GM12878 (cell line): ENCODE data around the gene CILP.
"Not testable (repeated sequence)": the region's sequence is repeated elsewhere in the genome, so short reads cannot be mapped to it uniquely, and the experiment has no call there.

ENCODE experiments used
- EP300 ChIP-seq, 2 experiments: fragments of 150-350 bp in 1 of 2; IDR thresholded peaks; 2 replicates each; pipeline ENCODE4 v1.6.1; 2011 to 2012; ENCODE audit warnings: low read depth in 2 of 2, low read length in 2 of 2, borderline replicate concordance in 1 of 2, improper control_type of control experiment in 1 of 2, inconsistent platforms in 1 of 2; ENCODE audit not compliant: control insufficient read depth in 1 of 2
- GABPA ChIP-seq: IDR thresholded peaks from 2 replicates; pipeline ENCODE4 v1.6.1; 2014; ENCODE audit warnings: antibody characterized with exemption, low read depth, mild to moderate bottlenecking, inconsistent platforms
- MYC ChIP-seq: IDR thresholded peaks from 2 replicates; pipeline ENCODE4 v1.6.1; 2011; ENCODE audit warnings: mild to moderate bottlenecking, low read length, moderate library complexity, inconsistent platforms; ENCODE audit not compliant: insufficient read depth, insufficient replicate concordance, insufficient read length, severe bottlenecking
- NR2C2 ChIP-seq: IDR thresholded peaks from 2 replicates; pipeline ENCODE4 v1.6.1; 2011; ENCODE audit warnings: borderline replicate concordance, low read depth; ENCODE audit not compliant: control insufficient read depth, insufficient read length
- NR2F1 ChIP-seq: fragments of 450-650 bp; conservative IDR thresholded peaks from 2 replicates; pipeline ENCODE4 v1.6.1; 2017; ENCODE audit warnings: mild to moderate bottlenecking
- POLR2A ChIP-seq: IDR thresholded peaks from 2 replicates; pipeline ENCODE4 v1.6.1; 2011; ENCODE audit warnings: low read depth, mild to moderate bottlenecking, low read length
- RAD21 ChIP-seq: IDR thresholded peaks from 2 replicates; pipeline ENCODE4 v1.6.1; 2011; ENCODE audit warnings: mild to moderate bottlenecking, low read depth, low read length, moderate library complexity; ENCODE audit not compliant: insufficient read depth
- TAF1 ChIP-seq: IDR thresholded peaks from 2 replicates; pipeline ENCODE4 v1.6.1; 2011; ENCODE audit warnings: mild to moderate bottlenecking, low read depth, low read length, borderline replicate concordance
- WRNIP1 ChIP-seq: IDR thresholded peaks from 2 replicates; pipeline ENCODE4 v1.6.1; 2011; ENCODE audit warnings: low read depth, low read length, improper control_type of control experiment, borderline replicate concordance
- ZZZ3 ChIP-seq: IDR thresholded peaks from 2 replicates; pipeline ENCODE4 v1.6.1; 2011; ENCODE audit warnings: low read depth; ENCODE audit not compliant: control insufficient read depth, insufficient read length
- TF ChIP-seq, protein P1 (sequence below), 3 experiments: IDR thresholded peaks in 2 of 3; conservative IDR thresholded peaks in 1 of 3; 2 replicates each; pipeline ENCODE4 v1.5.1; 2011; ENCODE audit warnings: low read depth in 3 of 3, low read length in 3 of 3, mild to moderate bottlenecking in 3 of 3, control low read depth in 2 of 3, moderate library complexity in 2 of 3, inconsistent platforms in 1 of 3, mixed read lengths in 1 of 3; ENCODE audit not compliant: control insufficient read depth in 2 of 3, insufficient read depth in 1 of 3; ENCODE audit errors: extremely low read depth in 1 of 3
- TF ChIP-seq, protein P2 (sequence below): fragments of 150-350 bp; IDR thresholded peaks from 2 replicates; pipeline ENCODE4 v1.6.1; 2016; ENCODE audit warnings: low read depth, low read length
- TF ChIP-seq, protein P3 (sequence below): IDR thresholded peaks from 2 replicates; pipeline ENCODE4 v1.6.1; 2011; ENCODE audit warnings: borderline replicate concordance, low read depth, mild to moderate bottlenecking, moderate library complexity, low read length; ENCODE audit not compliant: insufficient read depth, poor library complexity, severe bottlenecking

DNA sequence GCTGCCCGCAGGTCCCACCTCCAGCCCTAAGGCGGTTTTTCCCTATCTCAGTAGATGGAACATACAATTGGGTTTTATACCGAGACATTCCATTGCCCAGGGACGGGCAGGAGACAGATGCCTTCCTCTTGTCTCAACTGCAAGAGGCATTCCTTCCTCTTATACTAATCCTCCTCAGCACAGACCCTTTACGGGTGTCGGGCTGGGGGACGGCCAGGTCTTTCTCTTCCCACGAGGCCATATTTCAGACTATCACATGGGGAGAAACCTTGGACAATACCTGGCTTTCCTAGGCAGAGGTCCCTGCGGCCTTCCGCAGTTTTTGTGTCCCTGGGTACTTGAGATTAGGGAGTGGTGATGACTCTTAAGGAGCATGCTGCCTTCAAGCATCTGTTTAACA lies 15.6 kb upstream of the CILP start:
- TF ChIP-seq, protein P1, sequence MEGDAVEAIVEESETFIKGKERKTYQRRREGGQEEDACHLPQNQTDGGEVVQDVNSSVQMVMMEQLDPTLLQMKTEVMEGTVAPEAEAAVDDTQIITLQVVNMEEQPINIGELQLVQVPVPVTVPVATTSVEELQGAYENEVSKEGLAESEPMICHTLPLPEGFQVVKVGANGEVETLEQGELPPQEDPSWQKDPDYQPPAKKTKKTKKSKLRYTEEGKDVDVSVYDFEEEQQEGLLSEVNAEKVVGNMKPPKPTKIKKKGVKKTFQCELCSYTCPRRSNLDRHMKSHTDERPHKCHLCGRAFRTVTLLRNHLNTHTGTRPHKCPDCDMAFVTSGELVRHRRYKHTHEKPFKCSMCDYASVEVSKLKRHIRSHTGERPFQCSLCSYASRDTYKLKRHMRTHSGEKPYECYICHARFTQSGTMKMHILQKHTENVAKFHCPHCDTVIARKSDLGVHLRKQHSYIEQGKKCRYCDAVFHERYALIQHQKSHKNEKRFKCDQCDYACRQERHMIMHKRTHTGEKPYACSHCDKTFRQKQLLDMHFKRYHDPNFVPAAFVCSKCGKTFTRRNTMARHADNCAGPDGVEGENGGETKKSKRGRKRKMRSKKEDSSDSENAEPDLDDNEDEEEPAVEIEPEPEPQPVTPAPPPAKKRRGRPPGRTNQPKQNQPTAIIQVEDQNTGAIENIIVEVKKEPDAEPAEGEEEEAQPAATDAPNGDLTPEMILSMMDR (IDR thresholded peaks at IDR 0.05 in 2 of 3, conservative IDR thresholded peaks at IDR 0.05 in 1 of 3; ENCODE audit: control insufficient read depth in 2 of 3, extremely low read depth in 1 of 3, insufficient read depth in 1 of 3, low read depth in 3 of 3, low read length in 3 of 3): not testable (repeated sequence)
- TF ChIP-seq RAD21; GABPA; NR2F1; WRNIP1; ZZZ3; EP300 (IDR thresholded peaks at IDR 0.05; ENCODE audit: borderline replicate concordance in 1 of 2, control insufficient read depth in 1 of 2, low read depth in 2 of 2, low read length in 2 of 2); TAF1; MYC; NR2C2; POLR2A: not testable (repeated sequence)
- TF ChIP-seq, protein P2, sequence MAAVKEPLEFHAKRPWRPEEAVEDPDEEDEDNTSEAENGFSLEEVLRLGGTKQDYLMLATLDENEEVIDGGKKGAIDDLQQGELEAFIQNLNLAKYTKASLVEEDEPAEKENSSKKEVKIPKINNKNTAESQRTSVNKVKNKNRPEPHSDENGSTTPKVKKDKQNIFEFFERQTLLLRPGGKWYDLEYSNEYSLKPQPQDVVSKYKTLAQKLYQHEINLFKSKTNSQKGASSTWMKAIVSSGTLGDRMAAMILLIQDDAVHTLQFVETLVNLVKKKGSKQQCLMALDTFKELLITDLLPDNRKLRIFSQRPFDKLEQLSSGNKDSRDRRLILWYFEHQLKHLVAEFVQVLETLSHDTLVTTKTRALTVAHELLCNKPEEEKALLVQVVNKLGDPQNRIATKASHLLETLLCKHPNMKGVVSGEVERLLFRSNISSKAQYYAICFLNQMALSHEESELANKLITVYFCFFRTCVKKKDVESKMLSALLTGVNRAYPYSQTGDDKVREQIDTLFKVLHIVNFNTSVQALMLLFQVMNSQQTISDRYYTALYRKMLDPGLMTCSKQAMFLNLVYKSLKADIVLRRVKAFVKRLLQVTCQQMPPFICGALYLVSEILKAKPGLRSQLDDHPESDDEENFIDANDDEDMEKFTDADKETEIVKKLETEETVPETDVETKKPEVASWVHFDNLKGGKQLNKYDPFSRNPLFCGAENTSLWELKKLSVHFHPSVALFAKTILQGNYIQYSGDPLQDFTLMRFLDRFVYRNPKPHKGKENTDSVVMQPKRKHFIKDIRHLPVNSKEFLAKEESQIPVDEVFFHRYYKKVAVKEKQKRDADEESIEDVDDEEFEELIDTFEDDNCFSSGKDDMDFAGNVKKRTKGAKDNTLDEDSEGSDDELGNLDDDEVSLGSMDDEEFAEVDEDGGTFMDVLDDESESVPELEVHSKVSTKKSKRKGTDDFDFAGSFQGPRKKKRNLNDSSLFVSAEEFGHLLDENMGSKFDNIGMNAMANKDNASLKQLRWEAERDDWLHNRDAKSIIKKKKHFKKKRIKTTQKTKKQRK: not testable (repeated sequence)
- TF ChIP-seq, protein P3, sequence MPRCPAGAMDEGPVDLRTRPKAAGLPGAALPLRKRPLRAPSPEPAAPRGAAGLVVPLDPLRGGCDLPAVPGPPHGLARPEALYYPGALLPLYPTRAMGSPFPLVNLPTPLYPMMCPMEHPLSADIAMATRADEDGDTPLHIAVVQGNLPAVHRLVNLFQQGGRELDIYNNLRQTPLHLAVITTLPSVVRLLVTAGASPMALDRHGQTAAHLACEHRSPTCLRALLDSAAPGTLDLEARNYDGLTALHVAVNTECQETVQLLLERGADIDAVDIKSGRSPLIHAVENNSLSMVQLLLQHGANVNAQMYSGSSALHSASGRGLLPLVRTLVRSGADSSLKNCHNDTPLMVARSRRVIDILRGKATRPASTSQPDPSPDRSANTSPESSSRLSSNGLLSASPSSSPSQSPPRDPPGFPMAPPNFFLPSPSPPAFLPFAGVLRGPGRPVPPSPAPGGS: not testable (repeated sequence)
